H9 (cell line): ENCODE measurements around the gene IL1B. TPM values are rescaled to one million over a fixed set of nuclear protein-coding genes. Genes with fewer than 3 reads are reported as not detected.

Experiments
- DNase-seq: peaks from one replicate; pipeline ENCODE4 v3.0.0-alpha.2; 2017
- H2AFZ ChIP-seq: one replicate; pipeline ENCODE4 v1.6.1; 2013; ENCODE audit warnings: mild to moderate bottlenecking, low read length, control low read depth, moderate library complexity
- H2AK5ac ChIP-seq: 2 replicates; pipeline ENCODE4 v1.6.1; 2013; ENCODE audit warnings: low read length, control low read depth, mixed read lengths; ENCODE audit not compliant: insufficient read length
- H2BK120ac ChIP-seq: one replicate; pipeline ENCODE4 v1.6.1; 2013; ENCODE audit warnings: low read depth, mild to moderate bottlenecking, low read length, control low read depth, inconsistent platforms; ENCODE audit not compliant: poor library complexity, severe bottlenecking
- H2BK12ac ChIP-seq: 2 replicates; pipeline ENCODE4 v1.6.1; 2013; ENCODE audit warnings: low read length, control low read depth, mixed read lengths, low read depth; ENCODE audit not compliant: insufficient read length
- H2BK15ac ChIP-seq: 2 replicates; pipeline ENCODE4 v1.6.1; 2013; ENCODE audit warnings: low read depth, low read length, control low read depth
- H2BK20ac ChIP-seq: one replicate; pipeline ENCODE4 v1.6.1; 2013; ENCODE audit warnings: low read depth, mild to moderate bottlenecking, low read length, control low read depth, inconsistent platforms; ENCODE audit not compliant: poor library complexity, severe bottlenecking
- H2BK5ac ChIP-seq: 2 replicates; pipeline ENCODE4 v1.6.1; 2013; ENCODE audit warnings: low read length, control low read depth, mixed read lengths; ENCODE audit not compliant: insufficient read length
- H3K14ac ChIP-seq: 2 replicates; pipeline ENCODE4 v1.6.1; 2013; ENCODE audit warnings: low read length, control low read depth; ENCODE audit not compliant: insufficient read depth
- H3K18ac ChIP-seq: 2 replicates; pipeline ENCODE4 v1.6.1; 2013; ENCODE audit warnings: low read depth, mild to moderate bottlenecking, mixed read lengths, low read length, control low read depth; ENCODE audit not compliant: insufficient read length
- H3K23ac ChIP-seq: 2 replicates; pipeline ENCODE4 v1.6.1; 2013; ENCODE audit warnings: low read length, control low read depth, mixed read lengths, low read depth; ENCODE audit not compliant: insufficient read length
- H3K23me2 ChIP-seq: 2 replicates; pipeline ENCODE4 v1.6.1; 2013; ENCODE audit warnings: low read depth, mild to moderate bottlenecking, mixed read lengths, low read length, control low read depth; ENCODE audit not compliant: insufficient read length, poor library complexity, severe bottlenecking
- H3K27ac ChIP-seq: 2 replicates; pipeline ENCODE4 v1.5.1; 2013; ENCODE audit warnings: low read length, control low read depth, mixed read lengths, low read depth; ENCODE audit not compliant: insufficient read length
- H3K27me3 ChIP-seq: 2 replicates; pipeline ENCODE4 v1.6.1; 2013; ENCODE audit warnings: low read length, control low read depth, inconsistent platforms; ENCODE audit not compliant: insufficient read depth
- H3K4ac ChIP-seq: 2 replicates; pipeline ENCODE4 v1.6.1; 2013; ENCODE audit warnings: low read depth, mild to moderate bottlenecking, control low read depth, inconsistent platforms, low read length, moderate library complexity
- H3K4me1 ChIP-seq: 2 replicates; pipeline ENCODE4 v1.6.1; 2013; ENCODE audit warnings: low read length, control low read depth, inconsistent platforms; ENCODE audit not compliant: insufficient read depth
- H3K4me2 ChIP-seq: 2 replicates; pipeline ENCODE4 v1.6.1; 2013; ENCODE audit warnings: low read length, control low read depth, mixed read lengths; ENCODE audit not compliant: insufficient read length, insufficient read depth
- H3K56ac ChIP-seq: 2 replicates; pipeline ENCODE4 v1.6.1; 2013; ENCODE audit warnings: low read depth, mild to moderate bottlenecking, mixed read lengths, low read length, control low read depth; ENCODE audit not compliant: insufficient read length
- H3K79me1 ChIP-seq: 2 replicates; pipeline ENCODE4 v1.6.1; 2013; ENCODE audit warnings: low read depth, mild to moderate bottlenecking, moderate library complexity, low read length, control low read depth, inconsistent platforms; ENCODE audit not compliant: insufficient read depth, poor library complexity, severe bottlenecking
- H3K79me2 ChIP-seq: 2 replicates; pipeline ENCODE4 v1.6.1; 2013; ENCODE audit warnings: low read length, control low read depth, inconsistent platforms; ENCODE audit not compliant: insufficient read depth
- H3K9ac ChIP-seq: 2 replicates; pipeline ENCODE4 v1.6.1; 2013; ENCODE audit warnings: low read length, control low read depth, mixed read lengths; ENCODE audit not compliant: insufficient read length; ENCODE audit errors: extremely low read depth
- H3K9me3 ChIP-seq: one replicate; pipeline ENCODE4 v1.6.1; 2013; ENCODE audit warnings: low read depth, low read length, inconsistent platforms; ENCODE audit not compliant: control insufficient read depth
- H3T11ph ChIP-seq: one replicate; pipeline ENCODE4 v1.6.1; 2013; ENCODE audit warnings: mild to moderate bottlenecking, low read length, control low read depth, inconsistent platforms
- H4K20me1 ChIP-seq: one replicate; pipeline ENCODE4 v1.6.1; 2013; ENCODE audit not compliant: control insufficient read depth, insufficient read length, insufficient read depth
- H4K5ac ChIP-seq: 2 replicates; pipeline ENCODE4 v1.6.1; 2013; ENCODE audit warnings: low read depth, mild to moderate bottlenecking, mixed read lengths, low read length, control low read depth; ENCODE audit not compliant: insufficient read length
- H4K8ac ChIP-seq: replicated peaks from 2 replicates; pipeline ENCODE4 v1.6.1; 2013; ENCODE audit warnings: low read length, control low read depth, mixed read lengths, low read depth; ENCODE audit not compliant: insufficient read length
- H4K91ac ChIP-seq: 2 replicates; pipeline ENCODE4 v1.6.1; 2013; ENCODE audit warnings: low read depth, mild to moderate bottlenecking, moderate library complexity, mixed read lengths, low read length, control low read depth; ENCODE audit not compliant: insufficient read length
- H3K27ac Mint-ChIP-seq, 3 experiments: 2 replicates in 2 of 3; 3 replicates in 1 of 3; pipeline ENCODE4 v1.8.0; 2020 to 2021; ENCODE audit warnings: mixed read lengths in 3 of 3, mild to moderate bottlenecking in 1 of 3, moderate library complexity in 1 of 3
- H3K27me3 Mint-ChIP-seq: 2 replicates; pipeline ENCODE4 v1.8.0; 2021; ENCODE audit warnings: low read depth, mild to moderate bottlenecking, moderate library complexity, mixed read lengths
- H3K36me3 Mint-ChIP-seq, 3 experiments: 2 replicates in 2 of 3; 3 replicates in 1 of 3; pipeline ENCODE4 v1.8.0; 2020 to 2021; ENCODE audit warnings: low read depth in 3 of 3, mixed read lengths in 3 of 3; ENCODE audit not compliant: insufficient read depth in 1 of 3
- H3K4me1 Mint-ChIP-seq, 2 experiments: 2 replicates each; pipeline ENCODE4 v1.8.0; 2020; ENCODE audit warnings: mixed read lengths in 2 of 2
- H3K4me3 Mint-ChIP-seq, 2 experiments: 2 replicates in 1 of 2; 3 replicates in 1 of 2; pipeline ENCODE4 v1.8.0; 2020 to 2021; ENCODE audit warnings: mild to moderate bottlenecking in 2 of 2, mixed read lengths in 2 of 2, moderate library complexity in 1 of 2
- H3K9me3 Mint-ChIP-seq, 2 experiments: 2 replicates in 1 of 2; 3 replicates in 1 of 2; pipeline ENCODE4 v1.8.0; 2020; ENCODE audit warnings: mild to moderate bottlenecking in 2 of 2, mixed read lengths in 2 of 2, moderate library complexity in 1 of 2
- WGBS: extraction: QIAGEN DNeasy Blood & Tissue Kit; methylation state at CpG from one replicate; pipeline ENCODE4 v1.1.7; 2013; ENCODE audit warnings: missing lambda C conversion rate, low lambda C conversion rate, mixed read lengths; ENCODE audit not compliant: insufficient read length; ENCODE audit errors: extremely low coverage; 5-methylcytosine and 5-hydroxymethylcytosine counted together
- total RNA-seq: library from RNA; stranded (reverse); gene quantifications from 2 replicates; pipeline ENCODE4 v1.2.1, GENCODE V29; 2021
- TF ChIP-seq, protein P1 (sequence below): fragments of 200-600 bp; sonication (generic); conservative IDR thresholded peaks from 3 replicates; pipeline ENCODE4 v1.8.0; 2021; ENCODE audit warnings: antibody characterized with exemption, mild to moderate bottlenecking

Gene IL1B
- total RNA-seq, 1 experiment from 2014 or later: not detected

GRCh38 chr2:112825706-112826105 is 10.9 kb downstream of the IL1B start:
- TF ChIP-seq, protein P1, sequence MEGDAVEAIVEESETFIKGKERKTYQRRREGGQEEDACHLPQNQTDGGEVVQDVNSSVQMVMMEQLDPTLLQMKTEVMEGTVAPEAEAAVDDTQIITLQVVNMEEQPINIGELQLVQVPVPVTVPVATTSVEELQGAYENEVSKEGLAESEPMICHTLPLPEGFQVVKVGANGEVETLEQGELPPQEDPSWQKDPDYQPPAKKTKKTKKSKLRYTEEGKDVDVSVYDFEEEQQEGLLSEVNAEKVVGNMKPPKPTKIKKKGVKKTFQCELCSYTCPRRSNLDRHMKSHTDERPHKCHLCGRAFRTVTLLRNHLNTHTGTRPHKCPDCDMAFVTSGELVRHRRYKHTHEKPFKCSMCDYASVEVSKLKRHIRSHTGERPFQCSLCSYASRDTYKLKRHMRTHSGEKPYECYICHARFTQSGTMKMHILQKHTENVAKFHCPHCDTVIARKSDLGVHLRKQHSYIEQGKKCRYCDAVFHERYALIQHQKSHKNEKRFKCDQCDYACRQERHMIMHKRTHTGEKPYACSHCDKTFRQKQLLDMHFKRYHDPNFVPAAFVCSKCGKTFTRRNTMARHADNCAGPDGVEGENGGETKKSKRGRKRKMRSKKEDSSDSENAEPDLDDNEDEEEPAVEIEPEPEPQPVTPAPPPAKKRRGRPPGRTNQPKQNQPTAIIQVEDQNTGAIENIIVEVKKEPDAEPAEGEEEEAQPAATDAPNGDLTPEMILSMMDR: no peak
- H3K23me2 ChIP-seq: no peaks in the 10 kb centered on the region
- no peak overlapping the region for H3K27ac ChIP-seq
- H3K9ac ChIP-seq: no peak overlapping the region
- no peaks in the 10 kb centered on the region for H3K79me1 ChIP-seq
- no peak overlapping the region for H2BK15ac ChIP-seq
- H2BK5ac ChIP-seq: no peak overlapping the region
- H3K56ac ChIP-seq: no peak overlapping the region
- no peak overlapping the region for H3K4me3 Mint-ChIP-seq
- H2BK12ac ChIP-seq: no peak overlapping the region
- H4K91ac ChIP-seq: no peak overlapping the region
- no peak overlapping the region for H2BK120ac ChIP-seq
- peaks cover 3% of the 10 kb centered on the region; the same call in 1 of the 2 replicates for H3K27me3 Mint-ChIP-seq
- H3K27me3 ChIP-seq: no peaks in the 10 kb centered on the region
- no peaks in the 10 kb centered on the region for H3K79me2 ChIP-seq
- peaks cover 3 to 5% of the 10 kb centered on the region in 2 experiments; a peak in 4 of 5 replicates for H3K9me3 Mint-ChIP-seq
- no peaks in the 10 kb centered on the region for H4K20me1 ChIP-seq
- WGBS: no CpG with 5 or more reads among the region's 2 CpGs
- peaks cover 4% of the 10 kb centered on the region; the same call in 1 of the 2 replicates for H3K4me1 ChIP-seq
- no peak overlapping the region for H3K4ac ChIP-seq
- no peak overlapping the region for H3K23ac ChIP-seq
- H3K14ac ChIP-seq: no peak overlapping the region
- DNase-seq: no peak
- H4K8ac ChIP-seq: no peak overlapping the region
- H3K4me2 ChIP-seq: no peak overlapping the region
- peaks cover 2 to 4% (median 2%) of the 10 kb centered on the region in 3 experiments; a peak in 5 of 7 replicates for H3K36me3 Mint-ChIP-seq
- H2AFZ ChIP-seq: no peak overlapping the region
- H2AK5ac ChIP-seq: no peak overlapping the region
- no peak overlapping the region for H4K5ac ChIP-seq
- no peak overlapping the region for H3T11ph ChIP-seq
- no peak overlapping the region for H3K27ac Mint-ChIP-seq
- no peak overlapping the region for H2BK20ac ChIP-seq
- H3K18ac ChIP-seq: no peak overlapping the region
- no peaks in the 10 kb centered on the region for H3K9me3 ChIP-seq
- H3K4me1 Mint-ChIP-seq: peaks cover 17 to 21% of the 10 kb centered on the region in 2 experiments
